ENCODE measurements around the gene NIM1K.

DNA sequence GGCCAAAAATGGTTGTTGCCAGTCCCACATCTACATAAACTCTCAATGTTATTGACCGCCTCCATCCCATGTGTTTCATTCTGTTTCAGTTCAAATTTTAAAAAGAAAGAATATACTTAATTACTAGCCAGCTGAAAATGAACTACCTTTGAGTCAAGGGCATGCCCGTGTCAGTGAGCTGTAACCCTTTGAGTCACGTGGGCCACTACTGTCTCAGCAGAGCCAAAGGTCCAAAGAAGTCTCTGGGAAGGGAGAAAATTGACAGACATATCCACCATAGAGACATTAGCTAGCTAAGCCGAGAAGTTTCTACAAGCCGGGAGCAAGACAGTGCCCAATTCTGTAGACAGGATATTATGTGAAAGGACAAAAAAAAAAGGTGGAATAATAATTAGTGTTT lies 59.7 kb downstream of the NIM1K start:
- TF ChIP-seq, protein P1, sequence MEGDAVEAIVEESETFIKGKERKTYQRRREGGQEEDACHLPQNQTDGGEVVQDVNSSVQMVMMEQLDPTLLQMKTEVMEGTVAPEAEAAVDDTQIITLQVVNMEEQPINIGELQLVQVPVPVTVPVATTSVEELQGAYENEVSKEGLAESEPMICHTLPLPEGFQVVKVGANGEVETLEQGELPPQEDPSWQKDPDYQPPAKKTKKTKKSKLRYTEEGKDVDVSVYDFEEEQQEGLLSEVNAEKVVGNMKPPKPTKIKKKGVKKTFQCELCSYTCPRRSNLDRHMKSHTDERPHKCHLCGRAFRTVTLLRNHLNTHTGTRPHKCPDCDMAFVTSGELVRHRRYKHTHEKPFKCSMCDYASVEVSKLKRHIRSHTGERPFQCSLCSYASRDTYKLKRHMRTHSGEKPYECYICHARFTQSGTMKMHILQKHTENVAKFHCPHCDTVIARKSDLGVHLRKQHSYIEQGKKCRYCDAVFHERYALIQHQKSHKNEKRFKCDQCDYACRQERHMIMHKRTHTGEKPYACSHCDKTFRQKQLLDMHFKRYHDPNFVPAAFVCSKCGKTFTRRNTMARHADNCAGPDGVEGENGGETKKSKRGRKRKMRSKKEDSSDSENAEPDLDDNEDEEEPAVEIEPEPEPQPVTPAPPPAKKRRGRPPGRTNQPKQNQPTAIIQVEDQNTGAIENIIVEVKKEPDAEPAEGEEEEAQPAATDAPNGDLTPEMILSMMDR (IDR thresholded peaks at IDR 0.05), result no peak
- no peak for TF ChIP-seq POLR2AphosphoS5 (IDR thresholded peaks at IDR 0.05; ENCODE audit: insufficient read depth in 1 of 2, low read depth in 1 of 2)

Data from vagina (tissue), 2 donors.